WI38 (cell line): ENCODE data around the gene B4GALT1.
A peak's percentile ranks its signal among the peaks of the same experiment; 100 is the strongest.

ENCODE experiments used
- H3K4me3 ChIP-seq: 2 replicates; pipeline ENCODE4 v1.5.1; 2011; ENCODE audit warnings: low read depth, mild to moderate bottlenecking, control low read depth, low read length
- CTCF ChIP-seq: IDR thresholded peaks from 2 replicates; pipeline ENCODE4 v1.5.1; 2012; ENCODE audit warnings: low read depth, mild to moderate bottlenecking, control low read depth, low read length

The B4GALT1 gene

GRCh38 chr9:33082128-33082527, 85.0 kb downstream of the B4GALT1 start:
- no peak for TF ChIP-seq CTCF
- no peak overlapping the region for H3K4me3 ChIP-seq

- TF ChIP-seq CTCF = peak; percentile 60
- H3K4me3 ChIP-seq = no peak overlapping the region; the same call in 1 of the 2 replicates
Observed at GRCh38 chr9:33081128-33081851, 85.8 kb downstream of the B4GALT1 start.

- no peak overlapping the region for H3K4me3 ChIP-seq
- TF ChIP-seq CTCF = no peak
Observed at GRCh38 chr9:33080534-33080933, 86.6 kb downstream of the B4GALT1 start.

- H3K4me3 ChIP-seq = peak within 1 kb of the TSS; percentile 97
- no peak for TF ChIP-seq CTCF
Observed at GRCh38 chr9:33076046-33077004, 90.8 kb downstream of the B4GALT1 start, which contains the start of gene SMU1. Gene SMU1 (minus strand): TSS chr9:33076674. CDS start chr9:33076608, 66 bp downstream.

- no peak overlapping the region for H3K4me3 ChIP-seq
- no peak for TF ChIP-seq CTCF
Observed at GRCh38 chr9:33068991-33069390, 98.1 kb downstream of the B4GALT1 start.

GRCh38 chr9:33065157-33066076, 101.7 kb downstream of the B4GALT1 start:
- H3K4me3 ChIP-seq = no peak overlapping the region
- no peak for TF ChIP-seq CTCF
